ENCODE data around the gene CYLD.

Gene CYLD

GRCh38 chr16:50740736-50741135 is 1.1 kb upstream of the CYLD start:
- no peak for DNase-seq (ENCODE audit: low spot score)

GRCh38 chr16:50741225-50741780 is 583 bp upstream of the CYLD start:
- DNase-seq (ENCODE audit: low spot score), result no peak

- no peak for DNase-seq (ENCODE audit: low spot score)
These were observed 802 bp downstream of the CYLD start for GRCh38 chr16:50742576-50743200.

GRCh38 chr16:50743581-50744225 is 1.8 kb downstream of the CYLD start:
- DNase-seq (ENCODE audit: low spot score), result no peak

- no peak for DNase-seq (ENCODE audit: low spot score)
These were observed 3.0 kb downstream of the CYLD start for GRCh38 chr16:50744881-50745280.

- DNase-seq (ENCODE audit: low spot score), result no peak
These were observed 4.1 kb downstream of the CYLD start for GRCh38 chr16:50745940-50746339.

GRCh38 chr16:50747207-50747956 is 5.5 kb downstream of the CYLD start:
- no peak for DNase-seq (ENCODE audit: low spot score)

- no peak for DNase-seq (ENCODE audit: low spot score)
These were observed 9.6 kb downstream of the CYLD start for GRCh38 chr16:50751528-50751927.

GRCh38 chr16:50752471-50753235 is 10.8 kb downstream of the CYLD start:
- no peak for DNase-seq (ENCODE audit: low spot score)

GRCh38 chr16:50756473-50756872 is 14.6 kb downstream of the CYLD start:
- DNase-seq (ENCODE audit: low spot score), result no peak

- DNase-seq (ENCODE audit: low spot score), result no peak
These were observed 19.4 kb downstream of the CYLD start for GRCh38 chr16:50761267-50761666.

GRCh38 chr16:50762241-50762640 is 20.4 kb downstream of the CYLD start:
- no peak for DNase-seq (ENCODE audit: low spot score)

- DNase-seq (ENCODE audit: low spot score), result no peak
These were observed 21.3 kb downstream of the CYLD start for GRCh38 chr16:50763211-50763610.

GRCh38 chr16:50765260-50765659 is 23.4 kb downstream of the CYLD start:
- DNase-seq (ENCODE audit: low spot score), result no peak

GRCh38 chr16:50765861-50766260 is 24.0 kb downstream of the CYLD start:
- no peak for DNase-seq (ENCODE audit: low spot score)

GRCh38 chr16:50767197-50767596 is 25.3 kb downstream of the CYLD start:
- DNase-seq (ENCODE audit: low spot score), result no peak

GRCh38 chr16:50771366-50771765 is 29.5 kb downstream of the CYLD start:
- no peak for DNase-seq (ENCODE audit: low spot score)

- DNase-seq (ENCODE audit: low spot score), result no peak
These were observed 32.5 kb downstream of the CYLD start for GRCh38 chr16:50774405-50774804.

GRCh38 chr16:50774960-50775359 is 33.1 kb downstream of the CYLD start:
- no peak for DNase-seq (ENCODE audit: low spot score)

- DNase-seq (ENCODE audit: low spot score), result no peak
These were observed 34.2 kb downstream of the CYLD start for GRCh38 chr16:50776037-50776436.

- no peak for DNase-seq (ENCODE audit: low spot score)
These were observed 36.6 kb downstream of the CYLD start for GRCh38 chr16:50778284-50779163.
